GM21423 (cell line): Measurements from ENCODE around the gene MFSD11.
"Not testable (repeated sequence)": the region's sequence is repeated elsewhere in the genome, so short reads cannot be mapped to it uniquely, and the experiment has no call there.

Experiments used
- ATAC-seq: cut with Tn5 transposase; IDR thresholded peaks from one replicate; pipeline ENCODE4 v1.9.1; 2021; ENCODE audit warnings: mild to moderate bottlenecking, moderate library complexity; ENCODE audit not compliant: unreplicated experiment

MFSD11 gene

GRCh38 chr17:76742958-76743357 is 5.0 kb downstream of the MFSD11 start:
- no peak for ATAC-seq

GRCh38 chr17:76744747-76745146 is 6.8 kb downstream of the MFSD11 start:
- ATAC-seq, result no peak

GRCh38 chr17:76745785-76746184 is 7.9 kb downstream of the MFSD11 start:
- not testable (repeated sequence) for ATAC-seq

- no peak for ATAC-seq
Observed at GRCh38 chr17:76747716-76748363, 9.9 kb downstream of the MFSD11 start.

- ATAC-seq, result no peak
Observed at GRCh38 chr17:76748657-76749056, 10.7 kb downstream of the MFSD11 start.

- no peak for ATAC-seq
Observed at GRCh38 chr17:76751416-76751993, 13.6 kb downstream of the MFSD11 start.

- ATAC-seq, result no peak
Observed at GRCh38 chr17:76752006-76752405, 14.1 kb downstream of the MFSD11 start.

- ATAC-seq, result no peak
Observed at GRCh38 chr17:76753061-76753961, 15.4 kb downstream of the MFSD11 start.

GRCh38 chr17:76755285-76755684 is 17.4 kb downstream of the MFSD11 start:
- ATAC-seq, result no peak

- no peak for ATAC-seq
Observed at GRCh38 chr17:76757256-76757655, 19.3 kb downstream of the MFSD11 start.

- ATAC-seq, result no peak
Observed at GRCh38 chr17:76758570-76758969, 20.7 kb downstream of the MFSD11 start.

- no peak for ATAC-seq
Observed at GRCh38 chr17:76772842-76773525, 35.1 kb downstream of the MFSD11 start.

- ATAC-seq, result no peak
Observed at GRCh38 chr17:76775021-76775600, 37.2 kb downstream of the MFSD11 start.

- no peak for ATAC-seq
Observed at GRCh38 chr17:76781056-76781982, 43.4 kb downstream of the MFSD11 start.

- ATAC-seq, result no peak
Observed at GRCh38 chr17:76783146-76783545, 45.2 kb downstream of the MFSD11 start.

GRCh38 chr17:76784926-76785325 is 47.0 kb downstream of the MFSD11 start:
- no peak for ATAC-seq

GRCh38 chr17:76787866-76788265 is 49.9 kb downstream of the MFSD11 start:
- ATAC-seq, result not testable (repeated sequence)

- ATAC-seq, result no peak
Observed at GRCh38 chr17:76789235-76789788, 51.4 kb downstream of the MFSD11 start.
